Upper lobe of left lung (tissue), 4 donors: Measurements from ENCODE around the gene LEMD1.

Experiments
- CTCF ChIP-seq, 6 experiments: fragments of 450-650 bp in 4 of 6; fragments of 200-600 bp in 2 of 6; sonication (generic) in 2 of 6; IDR thresholded peaks; one replicate each; pipeline ENCODE4 v1.5.1; 2016 to 2019; ENCODE audit warnings: antibody characterized with exemption in 6 of 6
- EP300 ChIP-seq, 4 donors: sonication (generic); formaldehyde crosslinking; IDR thresholded peaks; one replicate each; pipeline ENCODE4 v1.5.1; 2017; ENCODE audit warnings: antibody characterized with exemption in 4 of 4, control low read depth in 2 of 4
- POLR2A ChIP-seq, 4 donors: fragments of 450-650 bp; IDR thresholded peaks; one replicate each; pipeline ENCODE4 v1.5.1; 2016 to 2017; ENCODE audit warnings: antibody characterized with exemption in 4 of 4, mild to moderate bottlenecking in 2 of 4
- POLR2AphosphoS5 ChIP-seq, 2 donors: sonication (generic); formaldehyde crosslinking; IDR thresholded peaks; one replicate each; pipeline ENCODE4 v1.5.1; 2017; ENCODE audit warnings: antibody characterized with exemption in 2 of 2

GRCh38 chr1:205344066-205344928 lies 77.6 kb downstream of the LEMD1 start:
- TF ChIP-seq POLR2AphosphoS5 (IDR thresholded peaks at IDR 0.05) (no peak), CTCF (IDR thresholded peaks at IDR 0.05) (no peak), POLR2A (IDR thresholded peaks at IDR 0.05) (no peak), EP300 (IDR thresholded peaks at IDR 0.05) (no peak)
